AG04450 (cell line): ENCODE measurements around the gene HIVEP3. TPM values are rescaled to one million over a fixed set of nuclear protein-coding genes. Genes with fewer than 3 reads are reported as not detected.

ENCODE experiments used
- CTCF ChIA-PET: fragments of 300-600, 350-600 bp; formaldehyde crosslinking; extraction: SDS; loops from one replicate; lab custom pipeline; 2022; ENCODE audit warnings: antibody characterized with exemption, inconsistent platforms; lab: Charles Lee
- POLR2A ChIA-PET: fragments of 350-600 bp; formaldehyde crosslinking; extraction: SDS; loops from one replicate; lab custom pipeline; 2021; ENCODE audit warnings: antibody characterized with exemption, inconsistent platforms; lab: Yijun Ruan, JAX
- DNase-seq: peaks from one replicate; pipeline ENCODE4 v3.0.0-alpha.2; 2011; ENCODE audit warnings: low read depth, low spot score
- H3K27ac ChIP-seq: one replicate; pipeline ENCODE4 v1.5.1; 2012; ENCODE audit warnings: low read depth, low read length, control low read depth
- H3K27me3 ChIP-seq: one replicate; pipeline ENCODE4 v1.6.0; 2012; ENCODE audit warnings: low read length; ENCODE audit not compliant: control insufficient read depth, insufficient read depth
- H3K4me3 ChIP-seq: 2 replicates; pipeline ENCODE4 v1.5.1; 2011; ENCODE audit warnings: mild to moderate bottlenecking, low read depth, low read length, control low read depth
- H3K9me3 ChIP-seq: 2 replicates; pipeline ENCODE4 v1.5.1; 2012; ENCODE audit warnings: low read length; ENCODE audit not compliant: control insufficient read depth, insufficient read depth
- polyA plus RNA-seq: library from polyadenylated mRNA; depleted of rRNA; stranded (reverse); fragments of >200 nt; gene quantifications from 2 replicates; pipeline ENCODE4 v1.2.3, GENCODE V29; 2011
- TF ChIP-seq, protein P1 (sequence below): IDR thresholded peaks from 2 replicates; pipeline ENCODE4 v1.5.1; 2011; ENCODE audit warnings: low read depth, low read length, control low read depth, inconsistent platforms

The HIVEP3 gene
- polyA plus RNA-seq, 1 experiment: 4.8 TPM

- Histone ChIP-seq H3K4me3 (no peak overlapping the region), H3K9me3 (no peaks in the 10 kb centered on the region), H3K27me3 (no peaks in the 10 kb centered on the region), H3K27ac (no peak overlapping the region)
- no peak for DNase-seq
- ChIA-PET POLR2A (no interaction called here), CTCF (no interaction called here)
- TF ChIP-seq, protein P1, sequence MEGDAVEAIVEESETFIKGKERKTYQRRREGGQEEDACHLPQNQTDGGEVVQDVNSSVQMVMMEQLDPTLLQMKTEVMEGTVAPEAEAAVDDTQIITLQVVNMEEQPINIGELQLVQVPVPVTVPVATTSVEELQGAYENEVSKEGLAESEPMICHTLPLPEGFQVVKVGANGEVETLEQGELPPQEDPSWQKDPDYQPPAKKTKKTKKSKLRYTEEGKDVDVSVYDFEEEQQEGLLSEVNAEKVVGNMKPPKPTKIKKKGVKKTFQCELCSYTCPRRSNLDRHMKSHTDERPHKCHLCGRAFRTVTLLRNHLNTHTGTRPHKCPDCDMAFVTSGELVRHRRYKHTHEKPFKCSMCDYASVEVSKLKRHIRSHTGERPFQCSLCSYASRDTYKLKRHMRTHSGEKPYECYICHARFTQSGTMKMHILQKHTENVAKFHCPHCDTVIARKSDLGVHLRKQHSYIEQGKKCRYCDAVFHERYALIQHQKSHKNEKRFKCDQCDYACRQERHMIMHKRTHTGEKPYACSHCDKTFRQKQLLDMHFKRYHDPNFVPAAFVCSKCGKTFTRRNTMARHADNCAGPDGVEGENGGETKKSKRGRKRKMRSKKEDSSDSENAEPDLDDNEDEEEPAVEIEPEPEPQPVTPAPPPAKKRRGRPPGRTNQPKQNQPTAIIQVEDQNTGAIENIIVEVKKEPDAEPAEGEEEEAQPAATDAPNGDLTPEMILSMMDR: no peak
Measured at GRCh38 chr1:41846625-41847405, 71.9 kb downstream of the HIVEP3 start.

- Histone ChIP-seq H3K4me3 (no peak overlapping the region), H3K9me3 (no peaks in the 10 kb centered on the region), H3K27ac (no peak overlapping the region), H3K27me3 (no peaks in the 10 kb centered on the region)
- TF ChIP-seq, protein P1: no peak
- ChIA-PET CTCF (no interaction called here), POLR2A (no interaction called here)
- DNase-seq: no peak
Measured at GRCh38 chr1:41844781-41845272, 73.9 kb downstream of the HIVEP3 start.

- Histone ChIP-seq H3K9me3 (no peaks in the 10 kb centered on the region), H3K27ac (no peak overlapping the region), H3K27me3 (no peaks in the 10 kb centered on the region), H3K4me3 (no peak overlapping the region)
- POLR2A ChIA-PET: no interaction called here
- no peak for DNase-seq
- CTCF ChIA-PET: no interaction called here
- TF ChIP-seq, protein P1: no peak
Measured at GRCh38 chr1:41844255-41844654, 74.5 kb downstream of the HIVEP3 start.

DNA sequence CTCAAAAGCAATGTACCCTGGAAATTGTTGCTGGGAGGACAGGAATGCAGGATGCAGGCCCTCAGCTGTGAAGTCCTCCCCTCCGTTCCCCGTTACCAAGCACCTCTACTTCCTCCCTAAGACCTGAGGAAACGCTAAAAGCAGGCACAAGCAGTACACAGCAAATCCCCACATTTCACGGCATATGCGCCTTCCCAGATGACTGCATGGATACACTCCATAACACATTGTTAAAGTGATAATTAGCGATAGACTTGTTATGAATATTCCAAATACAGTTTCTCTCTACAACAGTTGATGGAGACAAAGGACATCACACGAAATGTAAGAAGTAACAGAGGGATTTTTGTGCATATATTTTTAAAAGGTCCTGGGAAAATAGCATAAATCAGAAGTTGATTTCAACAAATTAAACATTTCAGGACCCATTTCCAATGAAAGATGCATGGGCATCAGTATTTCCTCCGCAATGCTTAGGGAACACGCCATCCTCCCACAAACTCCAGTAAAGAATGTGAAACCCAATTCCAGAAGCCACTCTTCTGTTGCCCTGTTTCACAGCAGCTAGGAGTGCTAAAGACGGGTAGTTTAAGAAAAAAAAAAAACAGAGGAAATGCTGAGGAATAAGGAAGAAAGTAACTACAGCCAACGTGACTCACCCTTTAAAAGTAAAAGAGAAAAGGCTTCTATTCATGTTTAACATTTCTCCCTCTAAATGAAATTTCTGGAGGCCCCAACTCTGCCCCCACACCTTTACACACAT lies 75.5 kb downstream of the HIVEP3 start:
- Histone ChIP-seq H3K9me3 (no peaks in the 10 kb centered on the region), H3K27me3 (no peaks in the 10 kb centered on the region), H3K27ac (no peak overlapping the region), H3K4me3 (no peak overlapping the region)
- DNase-seq: peak; percentile 33
- TF ChIP-seq, protein P1: no peak
- ChIA-PET CTCF (no interaction called here), POLR2A (no interaction called here)

- DNase-seq: no peak
- ChIA-PET CTCF (no interaction called here), POLR2A (no interaction called here)
- Histone ChIP-seq H3K4me3 (no peak overlapping the region), H3K27me3 (no peaks in the 10 kb centered on the region), H3K27ac (no peak overlapping the region), H3K9me3 (no peaks in the 10 kb centered on the region)
- TF ChIP-seq, protein P1: no peak
Measured at GRCh38 chr1:41842326-41842725, 76.4 kb downstream of the HIVEP3 start.
